Cortex of kidney (tissue), 1 donor: Measurements from ENCODE around the gene TRIM33.

ENCODE experiments used
- DNase-seq: peaks from one replicate; lab custom pipeline; 2025; lab: John Stamatoyannopoulos, UW

The TRIM33 gene

DNA sequence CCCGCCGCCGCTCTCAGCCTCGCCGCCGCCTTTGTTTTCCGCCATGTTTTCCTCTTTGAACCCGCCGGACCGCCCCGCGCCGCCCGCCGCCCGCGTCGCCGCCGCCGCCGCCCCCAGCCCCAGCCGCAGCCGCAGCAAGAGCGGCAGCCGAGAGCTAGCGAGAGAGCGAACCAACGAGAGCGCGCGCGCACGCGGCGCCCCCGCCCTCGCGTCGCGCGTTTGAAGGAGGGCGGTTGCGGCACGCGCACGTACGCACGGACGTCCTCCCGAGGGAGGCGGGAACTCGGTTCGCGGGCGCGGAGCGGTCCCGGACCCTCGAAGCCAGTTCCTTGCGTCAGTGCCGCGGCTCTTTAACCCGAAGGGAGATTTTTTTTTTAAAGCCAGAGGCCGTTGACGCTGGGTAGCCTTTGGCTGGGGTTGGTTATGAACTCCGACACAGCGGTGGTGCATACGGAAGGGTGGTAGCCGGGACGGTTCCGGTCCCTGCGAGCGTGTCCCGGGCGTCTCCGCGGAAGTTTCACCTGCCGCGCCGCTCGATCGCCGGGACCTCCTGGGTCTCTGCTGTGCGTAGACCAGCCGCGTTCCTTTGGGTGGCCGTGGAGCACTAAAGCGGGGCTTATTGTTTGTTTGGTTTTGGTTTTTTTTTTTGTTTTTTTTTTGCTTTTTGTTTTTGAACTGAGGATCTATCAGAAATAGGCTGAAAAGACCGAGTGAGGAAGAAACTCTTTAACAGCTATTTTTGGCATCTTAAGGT lies at the start of gene TRIM33:
TSS of gene TRIM33 (minus strand) at position 172 of the 754 bp plus-strand sequence. CDS start at position 45, 127 bp downstream.
- DNase-seq: peak; percentile 31

DNA sequence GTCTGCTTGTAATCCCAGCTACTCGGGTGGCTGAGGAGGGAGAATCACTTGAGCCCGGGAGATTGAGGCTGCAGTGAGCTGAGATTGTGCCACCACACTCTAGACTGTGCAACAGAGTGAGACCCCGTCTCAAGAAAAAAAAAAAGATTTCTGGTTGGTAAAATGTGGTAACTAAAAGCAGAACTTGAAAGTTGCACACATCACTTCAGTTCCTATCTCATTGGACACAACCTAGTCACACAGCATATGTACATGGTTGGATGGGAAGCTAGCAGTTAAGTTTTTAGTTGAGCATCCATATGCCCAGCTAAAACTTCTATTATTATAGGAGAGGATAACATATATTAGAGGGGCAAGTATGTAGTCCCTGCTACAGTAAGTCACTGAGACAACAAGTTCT lies 48.4 kb upstream of the TRIM33 start:
- no peak for DNase-seq

DNA sequence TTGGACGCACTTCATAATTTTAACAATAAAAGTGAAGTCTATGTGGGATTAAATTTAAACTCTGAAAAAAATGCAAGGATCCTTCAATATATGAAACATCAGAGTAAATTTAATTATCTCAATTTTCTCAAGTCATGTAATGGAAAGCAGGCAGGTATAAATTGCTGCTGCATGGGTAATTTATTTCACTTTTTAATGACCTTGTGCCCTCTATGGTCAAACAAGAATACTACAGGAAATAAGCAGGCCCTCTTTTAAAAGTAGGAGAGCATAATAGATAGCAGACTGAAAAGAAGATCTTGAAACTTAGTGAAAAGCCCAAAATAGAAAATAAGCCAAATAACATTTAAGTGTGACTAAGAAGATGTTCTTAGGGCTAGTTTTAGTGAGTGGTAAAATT lies 47.5 kb upstream of the TRIM33 start:
- DNase-seq: no peak

DNA sequence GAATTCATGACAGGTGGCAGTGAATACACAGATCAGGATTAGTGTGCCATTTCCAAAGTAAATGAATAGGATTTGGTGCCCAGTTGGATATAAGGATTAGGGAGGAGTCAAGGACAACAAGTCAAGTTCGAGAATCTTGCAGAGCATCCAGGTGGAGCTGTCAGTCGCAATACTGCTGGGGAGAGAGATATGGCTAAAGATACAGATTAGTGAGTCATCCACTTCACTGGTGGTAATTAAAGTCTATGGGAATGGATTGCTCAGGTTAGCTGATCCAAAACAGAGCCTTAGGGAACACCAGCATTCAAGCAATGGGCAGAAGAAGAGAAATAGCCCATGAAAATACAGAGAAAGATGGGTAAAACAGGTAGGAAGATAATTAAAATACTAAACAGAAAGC lies 43.6 kb upstream of the TRIM33 start:
- DNase-seq: no peak

DNA sequence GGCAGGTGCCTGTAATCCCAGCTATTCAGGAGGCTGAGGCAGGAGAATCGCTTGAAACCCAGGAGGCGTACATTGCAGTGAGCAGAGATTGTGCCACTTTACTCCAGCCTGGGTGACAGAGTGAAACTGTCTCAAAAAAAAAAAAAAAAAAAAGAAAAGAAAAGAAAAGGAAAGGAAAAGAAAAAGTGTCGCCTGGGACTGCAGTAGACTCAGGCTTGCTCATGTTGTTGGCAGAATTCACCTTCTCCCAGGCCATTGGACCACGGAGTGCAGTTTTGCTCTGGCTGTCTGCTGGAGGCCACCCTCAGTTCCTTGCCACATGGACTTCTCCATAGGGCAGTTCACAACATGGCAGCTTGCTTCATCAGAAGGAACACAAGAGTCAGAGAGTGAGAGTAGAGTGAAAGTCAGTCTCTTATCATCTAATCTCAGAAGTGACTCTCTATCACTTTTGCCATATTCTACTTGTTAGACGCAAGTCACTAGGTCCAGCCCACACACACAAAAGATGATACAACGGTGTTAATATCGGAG lies 41.2 kb upstream of the TRIM33 start:
- no peak for DNase-seq

DNA sequence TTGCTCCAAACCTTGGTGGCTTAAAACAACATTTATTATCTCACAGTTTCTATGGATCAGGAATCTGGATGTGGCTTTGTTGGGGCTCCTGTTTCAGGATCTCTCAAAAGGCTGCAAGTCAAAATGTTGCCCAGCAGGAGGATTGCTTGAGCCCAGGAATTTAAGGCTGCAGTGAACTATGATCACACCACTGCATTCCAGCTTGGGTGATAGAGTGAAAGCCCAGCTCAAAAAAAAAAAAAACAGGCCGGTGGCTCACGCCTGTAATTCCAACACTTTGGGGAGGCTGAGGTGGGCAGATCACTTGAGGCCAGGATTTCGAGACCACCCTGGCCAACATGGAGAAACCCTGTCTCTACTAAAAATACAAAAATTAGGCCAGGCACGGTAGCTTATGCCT lies 40.4 kb upstream of the TRIM33 start:
- no peak for DNase-seq

DNA sequence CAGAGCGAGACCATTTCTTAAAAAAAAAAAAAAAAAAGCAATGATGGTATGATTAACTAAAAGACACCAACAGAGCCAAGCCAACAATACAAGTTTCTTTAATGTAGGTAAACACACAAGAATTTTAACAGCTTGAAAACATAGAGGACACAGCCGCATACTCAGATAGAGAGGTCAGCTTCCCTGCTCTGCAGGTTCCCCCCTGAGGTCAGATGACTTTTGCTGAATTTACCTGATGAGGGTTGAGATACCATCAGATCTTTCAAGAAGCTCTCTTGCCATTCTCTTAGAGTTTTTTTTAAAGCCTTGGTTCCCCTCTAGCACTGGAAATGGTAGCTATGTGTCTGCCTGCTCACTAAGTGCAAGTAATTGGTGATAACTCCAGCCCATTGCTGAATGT lies 39.3 kb upstream of the TRIM33 start:
- no peak for DNase-seq

DNA sequence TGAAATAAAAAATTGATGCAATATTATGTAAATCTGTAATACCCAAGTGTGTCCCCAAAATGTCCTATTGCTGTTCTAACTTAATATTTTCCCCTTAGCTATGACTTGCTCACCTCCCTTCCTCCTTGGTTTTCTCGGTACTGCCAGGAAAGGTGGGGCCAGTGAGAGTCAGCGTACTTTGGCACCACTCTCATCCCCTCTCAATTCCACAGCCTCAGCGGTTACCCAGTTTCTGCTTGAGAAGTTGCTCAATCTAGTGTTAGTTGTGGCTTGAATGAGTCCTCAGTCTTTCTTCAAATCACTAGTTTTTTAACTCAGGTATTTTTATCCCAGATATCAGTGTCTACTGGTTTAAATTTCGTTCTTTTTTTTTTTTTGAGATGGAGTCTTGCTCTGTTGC lies 38.1 kb upstream of the TRIM33 start:
- DNase-seq: no peak

DNA sequence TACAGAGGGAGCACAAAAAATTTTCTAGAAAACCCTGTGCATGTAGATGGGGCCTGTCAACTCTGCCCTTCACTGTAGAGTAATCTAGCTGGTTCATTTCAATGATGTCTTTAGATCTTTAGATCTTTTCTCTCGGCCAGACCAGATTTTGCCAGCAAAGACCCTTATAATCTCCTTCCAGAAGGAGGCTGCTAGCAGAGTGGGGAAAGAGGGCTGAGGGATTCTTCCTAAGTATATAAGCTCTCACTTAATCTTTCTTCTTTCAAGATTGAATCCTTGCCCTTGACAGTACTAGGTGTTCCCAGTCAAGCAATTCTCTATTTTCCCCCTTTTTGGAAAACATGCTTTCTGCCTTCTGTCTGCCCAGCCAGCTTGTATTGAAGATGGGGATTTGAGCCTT lies 36.1 kb upstream of the TRIM33 start:
- no peak for DNase-seq

DNA sequence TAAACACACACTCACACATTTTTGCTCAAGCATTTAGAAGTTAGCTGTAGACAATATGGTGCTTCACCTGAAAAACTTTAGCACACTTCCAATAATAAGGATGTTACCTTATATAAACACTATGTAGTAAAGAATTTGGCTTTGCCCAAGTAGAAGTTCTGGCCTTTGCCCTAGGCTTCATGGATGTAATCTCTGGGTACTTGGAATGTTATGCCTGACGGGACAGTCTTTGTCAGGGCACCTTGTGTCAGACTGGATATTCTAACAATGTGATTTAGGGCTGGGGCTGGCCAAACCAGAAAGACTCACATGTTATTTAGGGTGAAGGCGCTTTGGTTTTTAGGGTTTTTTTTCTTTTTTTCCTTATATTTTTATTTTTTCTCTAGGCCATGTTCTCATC lies 34.8 kb upstream of the TRIM33 start:
- no peak for DNase-seq

DNA sequence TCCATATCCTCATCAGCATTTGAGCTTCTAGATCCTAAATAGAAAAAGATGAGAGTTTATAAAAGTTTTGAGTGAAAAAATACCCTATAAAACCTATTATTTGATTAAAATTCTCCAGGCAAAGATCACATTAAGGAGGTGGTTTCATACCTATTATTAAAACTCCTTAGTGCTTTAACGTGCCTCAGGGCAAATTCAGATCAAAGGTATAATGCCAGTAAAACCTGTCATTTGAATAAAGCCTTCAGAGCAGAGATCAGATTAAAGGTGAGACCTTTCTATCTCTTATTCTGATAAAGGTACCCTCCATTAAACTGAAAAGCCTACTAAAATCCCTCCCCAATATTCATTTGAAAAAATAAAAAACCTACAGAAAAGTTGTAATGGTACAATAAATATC lies 34.3 kb upstream of the TRIM33 start:
- no peak for DNase-seq

DNA sequence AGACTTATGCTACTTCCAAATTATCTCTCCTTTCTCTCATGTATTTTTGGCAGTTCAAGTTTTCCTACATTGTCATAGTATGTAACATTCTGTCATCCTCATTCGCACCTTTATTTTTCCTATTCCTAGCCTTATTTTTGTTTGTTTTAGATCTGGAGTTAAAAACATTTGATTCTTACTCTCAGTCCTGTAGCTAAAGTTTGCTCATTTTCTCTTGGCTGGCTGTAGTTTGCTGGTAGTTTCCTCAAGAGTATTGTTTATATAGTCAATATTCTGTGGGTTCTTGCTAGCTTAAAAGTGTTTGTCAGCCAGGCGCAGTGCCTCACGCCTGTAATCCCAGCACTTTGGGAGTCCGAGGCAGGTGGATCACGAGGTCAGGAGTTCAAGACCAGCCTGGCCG lies 29.8 kb upstream of the TRIM33 start:
- no peak for DNase-seq

DNA sequence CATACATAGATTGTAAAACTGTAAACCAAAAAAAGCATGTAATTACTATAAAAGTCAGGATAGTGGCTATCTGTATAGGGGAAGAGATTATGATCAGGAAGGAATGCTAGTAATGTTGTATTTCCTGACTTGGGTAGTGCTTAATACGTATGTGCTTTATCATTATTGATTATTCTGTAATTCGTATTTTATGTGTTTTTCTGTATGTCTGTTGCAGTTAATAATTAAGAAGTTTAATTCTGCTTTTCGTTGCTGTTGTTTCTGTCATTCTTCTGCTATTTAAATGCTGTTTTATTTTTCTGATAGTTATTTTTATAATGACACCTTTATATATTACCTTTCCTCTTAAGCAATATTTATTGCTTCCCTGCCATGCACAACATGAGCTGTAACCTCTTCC lies 29.3 kb upstream of the TRIM33 start:
- DNase-seq: no peak

DNA sequence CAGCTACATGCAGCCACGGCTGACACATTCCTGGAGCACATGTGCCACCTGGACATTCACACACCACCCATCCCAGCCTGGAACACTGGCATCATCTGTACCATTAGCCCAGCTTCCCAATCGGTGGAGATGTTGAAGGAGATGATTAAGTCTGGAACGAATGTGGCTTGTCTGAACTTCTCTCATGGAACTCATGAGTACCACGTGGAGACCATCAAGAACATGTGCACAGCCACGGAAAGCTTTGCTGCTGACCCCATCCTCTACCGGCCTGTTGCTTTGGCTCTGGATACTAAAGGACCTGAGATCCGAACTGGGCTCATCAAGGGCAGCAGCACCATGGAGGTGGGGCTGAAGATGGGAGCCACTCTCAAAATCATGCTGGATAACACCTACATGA lies 25.0 kb upstream of the TRIM33 start:
- DNase-seq: no peak

DNA sequence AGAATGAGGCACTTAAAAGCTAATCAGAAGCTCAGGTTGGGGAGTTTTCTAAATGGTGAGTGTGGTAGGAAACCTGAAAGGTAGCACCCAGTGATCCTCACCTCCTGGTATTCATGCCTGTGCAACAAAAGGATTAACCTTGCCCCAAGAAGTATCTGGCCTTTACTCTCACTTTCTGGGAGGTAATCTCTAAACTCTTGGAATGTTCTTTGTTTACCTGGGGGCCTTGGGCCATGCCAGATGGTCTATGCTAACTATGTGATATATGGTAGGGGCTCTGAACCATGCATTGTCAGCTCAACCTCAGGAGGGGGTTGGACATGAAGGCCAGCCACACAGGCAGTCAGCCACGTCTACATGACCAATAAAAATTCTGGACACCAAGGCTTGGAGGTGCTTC lies 24.4 kb upstream of the TRIM33 start:
- DNase-seq: no peak

DNA sequence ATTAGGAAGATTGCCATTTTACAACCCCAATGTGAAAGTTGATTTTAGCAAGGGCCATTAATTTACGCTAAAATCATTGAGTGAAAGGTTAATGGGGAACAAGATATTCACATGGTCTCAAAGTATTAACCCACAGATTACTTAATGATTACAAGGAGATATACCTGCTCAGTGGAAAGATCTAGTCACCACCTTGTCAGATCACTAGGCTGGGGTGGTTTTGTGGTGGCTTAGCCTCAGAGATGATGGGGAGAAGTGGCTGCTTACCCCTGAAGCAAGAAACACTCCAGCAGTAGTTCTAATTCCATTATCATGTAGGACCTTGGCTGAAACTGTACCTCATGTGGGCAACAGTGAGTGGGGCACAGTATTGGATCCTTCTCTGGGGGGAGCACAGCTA lies 20.1 kb upstream of the TRIM33 start:
- no peak for DNase-seq

DNA sequence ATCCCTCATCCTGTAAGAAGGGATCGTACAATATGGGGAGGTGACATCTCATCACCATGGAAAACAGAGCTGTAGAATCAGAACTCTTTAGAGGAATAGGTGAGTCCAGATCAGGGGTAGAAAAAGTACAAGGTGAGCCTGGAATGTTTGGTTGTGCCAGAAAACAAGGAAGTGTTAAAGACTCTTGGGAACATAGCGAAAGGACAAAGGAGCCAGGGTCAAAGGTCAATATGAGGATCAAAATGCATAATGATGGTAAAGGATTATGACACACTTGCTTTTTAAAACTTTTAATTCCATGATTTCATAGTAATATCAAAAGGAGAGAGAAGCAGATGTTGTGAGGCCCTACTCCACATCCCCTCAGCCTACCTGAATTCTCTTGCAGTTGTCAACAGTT lies 19.2 kb upstream of the TRIM33 start:
- no peak for DNase-seq

DNA sequence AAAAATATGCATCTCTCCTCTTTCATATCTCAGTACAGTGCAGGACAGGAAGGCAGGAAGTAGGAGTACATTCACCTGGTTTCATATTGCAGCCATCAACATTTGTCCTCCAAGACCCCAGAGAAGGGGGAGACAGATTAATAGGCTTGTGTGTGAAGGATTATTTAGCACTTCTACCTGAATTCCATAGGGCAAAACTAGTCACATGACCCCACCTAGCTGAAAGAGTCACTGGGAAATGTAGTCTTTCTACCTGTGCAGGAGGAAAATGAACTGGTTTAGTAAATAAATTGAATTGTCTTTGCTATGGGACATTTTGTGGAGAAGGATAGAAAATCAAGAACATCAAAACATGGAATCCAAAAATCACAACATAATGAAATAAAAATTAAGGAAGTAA lies 13.9 kb upstream of the TRIM33 start:
- DNase-seq: no peak

DNA sequence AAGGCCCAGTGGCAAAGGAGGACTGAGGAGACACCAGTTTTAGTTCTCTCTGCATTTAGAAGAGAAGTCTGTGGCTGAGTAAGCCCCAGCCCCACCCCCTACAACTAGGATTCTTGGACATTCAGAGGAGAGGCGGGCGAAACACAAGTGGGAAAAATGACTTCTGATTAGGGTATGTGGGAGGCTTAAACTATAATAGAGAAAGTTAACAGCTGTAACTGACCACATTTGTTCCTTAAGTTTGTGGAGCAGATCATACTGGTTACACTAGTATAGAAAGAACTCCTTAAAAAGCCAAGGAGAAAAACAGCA lies 11.2 kb upstream of the TRIM33 start:
- DNase-seq: no peak

DNA sequence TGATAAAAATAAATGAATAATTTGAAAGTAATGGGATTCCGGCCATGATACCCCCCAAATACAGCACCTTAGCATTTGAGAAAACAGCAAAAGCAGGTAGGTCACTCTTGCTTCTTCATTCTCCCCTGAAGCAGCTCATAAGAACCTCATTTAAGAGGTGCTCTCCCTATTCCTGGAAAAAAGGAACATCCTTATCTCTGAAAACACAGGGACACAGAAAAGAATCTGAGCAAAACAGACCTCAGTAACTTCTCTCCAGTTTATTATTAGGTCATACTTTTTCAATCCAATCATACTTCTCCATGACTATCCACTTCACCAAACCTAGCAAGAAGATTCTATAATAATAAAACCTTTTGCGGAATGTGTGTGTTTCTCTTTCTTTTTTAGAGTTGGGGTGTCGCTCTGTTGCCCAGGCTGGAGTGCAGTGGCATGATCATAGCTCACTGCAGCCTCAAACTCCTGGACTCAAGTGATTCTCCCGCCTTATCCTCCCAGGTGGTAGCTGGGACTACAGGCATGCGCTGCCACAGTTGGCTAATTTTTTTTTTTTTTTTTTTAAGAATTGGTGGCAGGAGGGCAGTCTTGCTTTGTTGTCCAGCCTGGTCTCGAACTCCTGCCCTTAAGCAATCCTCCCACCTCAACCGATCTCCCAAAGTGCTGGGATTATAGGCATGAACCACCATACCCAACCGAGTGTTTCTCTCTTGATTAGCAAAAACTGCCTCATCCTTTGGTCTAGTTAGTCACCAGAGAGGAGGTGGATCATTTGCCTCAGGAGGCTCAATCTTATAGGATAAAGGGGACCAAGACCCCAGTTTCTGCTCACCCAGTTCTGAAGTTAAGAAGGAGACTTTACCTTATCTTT lies 10.6 kb upstream of the TRIM33 start:
- no peak for DNase-seq

DNA sequence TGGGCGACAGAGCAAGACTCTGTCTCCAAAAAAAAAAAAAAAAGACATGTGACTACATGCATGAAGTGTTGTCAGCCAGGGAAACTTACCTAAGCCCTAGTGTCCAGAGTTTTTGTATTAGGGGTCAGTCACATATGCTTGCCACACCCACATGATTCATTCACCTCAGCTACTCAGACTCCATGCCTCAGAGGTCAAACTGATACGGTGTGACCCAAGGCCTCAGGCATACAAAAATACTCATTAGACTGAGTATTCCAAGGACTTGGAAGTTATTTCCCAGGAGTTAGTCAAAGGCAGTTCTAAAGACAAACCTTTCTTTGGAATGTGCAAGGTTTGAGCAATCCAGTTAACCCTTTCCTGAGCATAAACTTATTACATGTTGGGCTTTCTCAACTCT lies 6.3 kb upstream of the TRIM33 start:
- DNase-seq: no peak

DNA sequence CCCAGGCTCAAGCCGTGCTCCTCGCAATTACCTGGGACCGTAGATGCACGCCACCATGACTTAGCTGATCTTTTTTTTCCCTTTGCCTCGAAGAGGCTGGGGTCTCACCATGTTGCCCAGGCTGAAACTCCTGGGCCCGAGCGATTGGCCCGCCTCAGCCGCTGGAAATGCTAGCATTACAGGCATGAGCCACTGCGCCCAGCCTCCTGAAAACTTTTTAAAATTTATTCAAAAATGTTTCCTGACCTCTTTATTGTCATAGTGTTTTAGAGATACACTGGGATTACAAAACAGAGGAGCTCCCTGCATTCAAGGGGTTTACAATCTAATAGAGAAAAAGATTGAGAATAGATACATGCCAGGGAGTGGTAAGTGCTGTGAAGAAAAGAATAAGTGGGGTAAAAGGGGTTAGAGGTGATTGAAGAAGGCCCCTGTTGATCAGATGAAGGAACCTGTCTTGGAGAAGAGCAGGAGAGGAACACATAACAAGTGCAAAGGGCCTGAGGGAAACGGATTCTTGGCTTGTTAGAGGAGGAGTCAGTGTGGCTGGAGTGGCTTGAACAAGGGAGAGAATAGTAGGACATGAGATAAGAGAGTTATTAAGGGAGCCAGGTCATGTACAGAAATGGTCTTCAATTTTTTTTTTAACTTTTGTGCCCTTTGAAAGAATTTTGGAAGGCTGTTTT lies 1.7 kb upstream of the TRIM33 start:
- no peak for DNase-seq
